Measurements from ENCODE around the gene PGM2L1.

DNA sequence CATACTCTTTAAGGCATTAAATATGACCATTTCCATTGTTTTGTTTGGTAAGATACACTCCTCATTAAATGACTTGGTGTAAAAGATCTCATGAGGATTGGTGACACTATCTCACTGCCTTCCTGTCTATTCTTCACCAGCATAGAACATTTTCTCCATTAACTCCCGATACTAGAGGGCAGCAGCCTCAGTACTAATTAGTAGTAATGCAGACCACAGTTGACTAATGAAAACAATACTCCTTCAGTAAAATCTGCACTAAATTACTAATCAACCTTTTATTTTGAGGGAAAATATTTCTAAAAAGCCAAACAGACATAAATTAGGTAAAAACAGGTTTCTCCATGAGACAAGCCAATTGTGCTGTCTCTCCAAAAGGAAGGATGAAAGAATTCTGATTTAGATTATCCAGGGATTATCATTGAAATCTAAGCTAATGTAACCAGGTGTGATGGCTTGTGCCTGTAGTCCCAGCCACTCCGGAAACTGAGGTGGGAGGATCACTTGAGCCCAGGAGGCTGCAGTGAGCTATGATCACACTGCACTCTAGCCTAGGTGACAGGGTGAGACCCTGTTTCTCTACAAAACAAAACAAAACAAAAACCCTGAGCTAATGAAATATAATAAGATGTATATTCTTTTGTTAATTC lies 9.4 kb downstream of the PGM2L1 start:
- TF ChIP-seq POLR2A (IDR thresholded peaks at IDR 0.05; ENCODE audit: low read depth, low read length) (no peak), POLR2AphosphoS5 (IDR thresholded peaks at IDR 0.05; ENCODE audit: low read depth, low read length) (no peak)

Measured in GM12892 (cell line).